GM12875 (cell line): ENCODE measurements around the gene ARMC5.
A peak's percentile ranks its signal among the peaks of the same experiment; 100 is the strongest.

Experiments
- H3K4me3 ChIP-seq: one replicate; pipeline ENCODE4 v1.5.1; 2011; ENCODE audit warnings: low read depth, low read length, control low read depth
- CTCF ChIP-seq: IDR thresholded peaks from 2 replicates; pipeline ENCODE4 v1.5.1; 2011; ENCODE audit warnings: low read depth, mild to moderate bottlenecking, control low read depth, inconsistent platforms, low read length, moderate library complexity, borderline replicate concordance; ENCODE audit not compliant: insufficient read depth

Gene ARMC5

GRCh38 chr16:31458073-31458843, 1.0 kb upstream of the ARMC5 start:
- 0 out of 2 replicates have a peak, but pooled peaks have one; percentile 36 for TF ChIP-seq CTCF
- H3K4me3 ChIP-seq = peak overlapping the region; percentile 74

- no peak for TF ChIP-seq CTCF
- H3K4me3 ChIP-seq = peak overlapping the region; percentile 74
Observed at GRCh38 chr16:31459687-31460581, 633 bp downstream of the ARMC5 start.

GRCh38 chr16:31460582-31461002, 1.3 kb downstream of the ARMC5 start:
- peak; percentile 54; the same call in 1 of the 2 replicates for TF ChIP-seq CTCF
- H3K4me3 ChIP-seq = no peak overlapping the region

- no peak overlapping the region for H3K4me3 ChIP-seq
- no peak for TF ChIP-seq CTCF
Observed at GRCh38 chr16:31461201-31461920, 2.1 kb downstream of the ARMC5 start.

- no peak for TF ChIP-seq CTCF
- H3K4me3 ChIP-seq = no peak overlapping the region
Observed at GRCh38 chr16:31461921-31462804, 2.9 kb downstream of the ARMC5 start.

- no peak for TF ChIP-seq CTCF
- H3K4me3 ChIP-seq = no peak overlapping the region
Observed at GRCh38 chr16:31464348-31464769, 5.1 kb downstream of the ARMC5 start.
